Astrocyte of the spinal cord (primary cell): ENCODE results near the gene HOXC5.

Experiments
- DNase-seq: peaks from one replicate; pipeline ENCODE4 v3.0.0; 2011; ENCODE audit warnings: low read depth, low spot score
- H3K4me3 ChIP-seq: 2 replicates; pipeline ENCODE4 v1.5.1; 2011; ENCODE audit warnings: low read depth, mild to moderate bottlenecking, low read length, moderate library complexity
- CTCF ChIP-seq: IDR thresholded peaks from 2 replicates; pipeline ENCODE4 v1.5.1; 2012; ENCODE audit warnings: low read depth, mild to moderate bottlenecking, low read length, inconsistent platforms
- in situ Hi-C: cut with HindIII; loops from 2 replicates; pipeline ENCODE4 v1.10.0; 2017; ENCODE audit warnings: low sequenced_read_pairs

HOXC5 gene

DNA sequence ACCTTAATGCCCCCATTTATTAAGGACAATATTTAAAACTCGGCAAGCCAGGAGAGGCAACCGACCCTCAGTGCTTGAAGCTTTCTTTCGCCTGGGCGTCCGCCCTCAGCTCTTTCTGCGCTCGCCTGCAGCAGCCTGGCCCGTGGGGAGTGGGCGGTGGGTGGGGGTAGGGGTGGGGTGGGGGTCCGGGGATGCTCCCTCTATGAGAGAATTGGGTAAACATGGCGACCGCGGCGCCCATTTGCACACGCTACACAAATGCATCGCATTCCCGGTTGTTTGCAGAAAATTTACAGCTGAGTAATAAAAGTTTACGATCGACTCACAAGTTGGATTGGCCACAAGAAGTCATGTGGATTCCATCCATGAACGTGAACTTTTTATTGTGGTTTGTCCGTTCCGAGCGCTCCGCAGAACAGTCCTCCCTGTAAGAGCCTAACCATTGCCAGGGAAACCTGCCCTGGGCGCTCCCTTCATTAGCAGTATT lies 16.3 kb upstream of the HOXC5 start:
- peak; percentile 82 for DNase-seq
- in situ Hi-C loops = loop anchor here (25.0 kb wide), 1 partner anchor 171 kb away; the partner anchor contains the start of gene SMUG1
- no peak for TF ChIP-seq CTCF
- peak overlapping the region; percentile 64 for H3K4me3 ChIP-seq

GRCh38 chr12:54017027-54017788 lies 15.6 kb upstream of the HOXC5 start:
- peak overlapping the region; percentile 64 for H3K4me3 ChIP-seq
- TF ChIP-seq CTCF = peak; percentile 12
- in situ Hi-C loops = loop anchor here (25.0 kb wide), 1 partner anchor 170 kb away; the partner anchor contains the start of gene SMUG1
- no peak for DNase-seq

- no peak for TF ChIP-seq CTCF
- peak; percentile 93 for DNase-seq
Measured at GRCh38 chr12:54017878-54018467, 14.9 kb upstream of the HOXC5 start.

DNA sequence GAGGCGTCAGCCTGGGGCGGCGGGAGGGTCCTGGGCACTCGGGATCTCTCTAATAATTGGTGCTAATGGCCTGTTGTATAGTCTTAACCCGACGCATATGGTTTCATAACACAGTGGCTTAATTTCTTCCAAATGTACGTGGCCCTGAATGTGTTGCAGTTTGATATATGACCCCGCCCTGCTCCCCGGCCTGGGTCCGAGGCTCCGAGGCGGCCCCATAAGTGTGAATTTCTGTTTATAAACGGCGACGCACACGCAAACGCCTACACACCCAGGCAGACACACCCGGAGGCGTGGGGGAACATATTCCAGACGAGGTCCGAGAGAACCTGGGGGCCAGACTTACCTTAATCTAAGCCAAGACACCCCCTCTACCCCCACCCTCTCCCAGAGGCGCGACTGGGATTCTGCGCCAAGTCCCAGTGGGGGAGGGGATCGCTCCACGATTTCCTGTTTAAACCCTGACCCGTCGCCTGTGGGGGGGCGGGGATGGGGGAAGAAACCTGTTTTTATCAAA lies 14.3 kb upstream of the HOXC5 start:
- DNase-seq = no peak
- in situ Hi-C loops = loop anchor here (25.0 kb wide), 1 partner anchor 169 kb away; the partner anchor contains the start of gene SMUG1
- peak overlapping the region; percentile 64 for H3K4me3 ChIP-seq
- TF ChIP-seq CTCF = no peak

More at GRCh38 chr12:54017878-54018467, 14.9 kb upstream of the HOXC5 start:
- in situ Hi-C loops = loop anchor here (25.0 kb wide), 1 partner anchor 169 kb away; the partner anchor contains the start of gene SMUG1
- peak overlapping the region; percentile 64 for H3K4me3 ChIP-seq

DNA sequence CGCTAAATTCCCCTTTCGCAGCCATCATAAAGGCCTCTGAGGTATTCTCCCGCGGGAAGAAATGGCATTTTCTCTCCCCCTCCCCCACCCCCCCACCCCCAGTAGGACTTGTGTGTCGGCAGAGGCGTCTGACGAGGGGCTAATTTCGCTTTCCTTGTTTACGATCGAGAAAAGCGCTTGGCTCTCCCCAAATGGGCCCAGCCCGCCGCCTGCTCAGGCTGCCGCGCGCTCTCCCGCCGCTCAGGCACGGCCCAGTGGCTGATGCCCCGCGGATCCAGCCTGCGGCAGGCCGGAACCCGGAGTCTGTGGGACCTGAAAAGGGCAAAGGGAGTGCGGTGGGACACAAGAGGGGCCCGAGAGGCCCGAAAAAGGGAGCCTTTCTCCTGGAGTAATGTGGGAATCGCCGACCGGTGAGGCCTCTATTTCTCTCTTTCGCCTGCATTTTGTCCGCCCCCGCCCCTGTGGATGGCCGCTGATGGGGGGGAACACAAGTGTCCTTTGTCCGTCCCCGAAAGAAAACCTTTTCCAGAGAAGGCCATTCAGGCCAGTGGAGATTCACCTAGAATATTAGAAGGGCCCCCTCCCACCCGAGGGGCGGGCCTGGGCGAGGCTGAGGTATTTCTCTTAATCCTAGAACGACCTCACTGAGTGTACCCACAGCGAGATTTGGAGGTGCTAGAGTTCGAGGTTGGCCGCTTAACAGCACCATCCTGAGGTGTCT lies 13.6 kb upstream of the HOXC5 start:
- in situ Hi-C loops = loop anchor here (25.0 kb wide), 1 partner anchor 168 kb away; the partner anchor contains the start of gene SMUG1
- TF ChIP-seq CTCF = no peak
- DNase-seq = no peak
- H3K4me3 ChIP-seq = peak overlapping the region; percentile 64
